HL-60 (cell line): ENCODE measurements around the gene PRKCE.
"Not testable (repeated sequence)": the region's sequence is repeated elsewhere in the genome, so short reads cannot be mapped to it uniquely, and the experiment has no call there.

Experiments used
- DNase-seq, 2 experiments: peaks; one replicate each; pipeline ENCODE4 v3.0.0-alpha.2; 2010 to 2020; ENCODE audit warnings: low read depth in 1 of 2, low spot score in 1 of 2
- H3K27ac ChIP-seq: fragments of 250-450 bp; sonication (Bioruptor Pico); replicated peaks from 2 replicates; pipeline ENCODE4 v1.5.1; 2020; ENCODE audit warnings: mild to moderate bottlenecking, moderate library complexity
- H3K27me3 ChIP-seq: fragments of 250-450 bp; sonication (Bioruptor Pico); 2 replicates; pipeline ENCODE4 v1.5.1; 2021; ENCODE audit warnings: mild to moderate bottlenecking, moderate library complexity; ENCODE audit not compliant: insufficient read depth, poor library complexity, severe bottlenecking
- H3K4me3 ChIP-seq: replicated peaks from 2 replicates; pipeline ENCODE4 v1.5.1; 2011; ENCODE audit warnings: mild to moderate bottlenecking, control low read depth, low read length; ENCODE audit not compliant: insufficient read depth
- GABPA ChIP-seq: IDR thresholded peaks from 2 replicates; pipeline ENCODE4 v1.6.1; 2012; ENCODE audit warnings: low read depth
- POLR2AphosphoS5 ChIP-seq: IDR thresholded peaks from 2 replicates; pipeline ENCODE4 v1.6.1; 2012; ENCODE audit warnings: low read depth
- SPI1 ChIP-seq: IDR thresholded peaks from 2 replicates; pipeline ENCODE4 v1.6.1; 2012; ENCODE audit warnings: low read depth, mild to moderate bottlenecking, borderline replicate concordance
- TF ChIP-seq, protein P1 (sequence below): IDR thresholded peaks from one replicate; pipeline ENCODE4 v1.5.1; 2011; ENCODE audit warnings: low read length, control low read depth, inconsistent platforms; ENCODE audit not compliant: insufficient read depth
- TF ChIP-seq, protein P2 (sequence below): IDR thresholded peaks from 2 replicates; pipeline ENCODE4 v1.6.1; 2012; ENCODE audit warnings: low read depth; ENCODE audit not compliant: insufficient replicate concordance

PRKCE gene

GRCh38 chr2:45855374-45855773 is 203.9 kb downstream of the PRKCE start:
- Histone ChIP-seq H3K4me3 (no peak overlapping the region), H3K27ac (no peak overlapping the region), H3K27me3 (no peaks in the 10 kb centered on the region)
- no peak for TF ChIP-seq GABPA
- TF ChIP-seq POLR2AphosphoS5: no peak
- no peak for DNase-seq

GRCh38 chr2:45856391-45857274 is 205.2 kb downstream of the PRKCE start:
- H3K27me3 ChIP-seq: no peaks in the 10 kb centered on the region
- no peak overlapping the region for H3K4me3 ChIP-seq
- no peak overlapping the region for H3K27ac ChIP-seq
- no peak for TF ChIP-seq POLR2AphosphoS5
- TF ChIP-seq, protein P1, sequence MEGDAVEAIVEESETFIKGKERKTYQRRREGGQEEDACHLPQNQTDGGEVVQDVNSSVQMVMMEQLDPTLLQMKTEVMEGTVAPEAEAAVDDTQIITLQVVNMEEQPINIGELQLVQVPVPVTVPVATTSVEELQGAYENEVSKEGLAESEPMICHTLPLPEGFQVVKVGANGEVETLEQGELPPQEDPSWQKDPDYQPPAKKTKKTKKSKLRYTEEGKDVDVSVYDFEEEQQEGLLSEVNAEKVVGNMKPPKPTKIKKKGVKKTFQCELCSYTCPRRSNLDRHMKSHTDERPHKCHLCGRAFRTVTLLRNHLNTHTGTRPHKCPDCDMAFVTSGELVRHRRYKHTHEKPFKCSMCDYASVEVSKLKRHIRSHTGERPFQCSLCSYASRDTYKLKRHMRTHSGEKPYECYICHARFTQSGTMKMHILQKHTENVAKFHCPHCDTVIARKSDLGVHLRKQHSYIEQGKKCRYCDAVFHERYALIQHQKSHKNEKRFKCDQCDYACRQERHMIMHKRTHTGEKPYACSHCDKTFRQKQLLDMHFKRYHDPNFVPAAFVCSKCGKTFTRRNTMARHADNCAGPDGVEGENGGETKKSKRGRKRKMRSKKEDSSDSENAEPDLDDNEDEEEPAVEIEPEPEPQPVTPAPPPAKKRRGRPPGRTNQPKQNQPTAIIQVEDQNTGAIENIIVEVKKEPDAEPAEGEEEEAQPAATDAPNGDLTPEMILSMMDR: no peak
- TF ChIP-seq, protein P2, sequence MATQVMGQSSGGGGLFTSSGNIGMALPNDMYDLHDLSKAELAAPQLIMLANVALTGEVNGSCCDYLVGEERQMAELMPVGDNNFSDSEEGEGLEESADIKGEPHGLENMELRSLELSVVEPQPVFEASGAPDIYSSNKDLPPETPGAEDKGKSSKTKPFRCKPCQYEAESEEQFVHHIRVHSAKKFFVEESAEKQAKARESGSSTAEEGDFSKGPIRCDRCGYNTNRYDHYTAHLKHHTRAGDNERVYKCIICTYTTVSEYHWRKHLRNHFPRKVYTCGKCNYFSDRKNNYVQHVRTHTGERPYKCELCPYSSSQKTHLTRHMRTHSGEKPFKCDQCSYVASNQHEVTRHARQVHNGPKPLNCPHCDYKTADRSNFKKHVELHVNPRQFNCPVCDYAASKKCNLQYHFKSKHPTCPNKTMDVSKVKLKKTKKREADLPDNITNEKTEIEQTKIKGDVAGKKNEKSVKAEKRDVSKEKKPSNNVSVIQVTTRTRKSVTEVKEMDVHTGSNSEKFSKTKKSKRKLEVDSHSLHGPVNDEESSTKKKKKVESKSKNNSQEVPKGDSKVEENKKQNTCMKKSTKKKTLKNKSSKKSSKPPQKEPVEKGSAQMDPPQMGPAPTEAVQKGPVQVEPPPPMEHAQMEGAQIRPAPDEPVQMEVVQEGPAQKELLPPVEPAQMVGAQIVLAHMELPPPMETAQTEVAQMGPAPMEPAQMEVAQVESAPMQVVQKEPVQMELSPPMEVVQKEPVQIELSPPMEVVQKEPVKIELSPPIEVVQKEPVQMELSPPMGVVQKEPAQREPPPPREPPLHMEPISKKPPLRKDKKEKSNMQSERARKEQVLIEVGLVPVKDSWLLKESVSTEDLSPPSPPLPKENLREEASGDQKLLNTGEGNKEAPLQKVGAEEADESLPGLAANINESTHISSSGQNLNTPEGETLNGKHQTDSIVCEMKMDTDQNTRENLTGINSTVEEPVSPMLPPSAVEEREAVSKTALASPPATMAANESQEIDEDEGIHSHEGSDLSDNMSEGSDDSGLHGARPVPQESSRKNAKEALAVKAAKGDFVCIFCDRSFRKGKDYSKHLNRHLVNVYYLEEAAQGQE: no peak
- no peak for TF ChIP-seq GABPA
- DNase-seq: no peak

GRCh38 chr2:45857275-45857609 is 205.8 kb downstream of the PRKCE start:
- H3K4me3 ChIP-seq: no peak overlapping the region
- TF ChIP-seq POLR2AphosphoS5: no peak
- TF ChIP-seq, protein P1: no peak
- TF ChIP-seq SPI1: no peak
- TF ChIP-seq, protein P2: no peak
- no peak for TF ChIP-seq GABPA
- H3K27me3 ChIP-seq: no peaks in the 10 kb centered on the region
- H3K27ac ChIP-seq: no peak overlapping the region
- DNase-seq: no peak

GRCh38 chr2:45857867-45858520 is 206.5 kb downstream of the PRKCE start:
- no peak for TF ChIP-seq SPI1
- TF ChIP-seq, protein P2: no peak
- no peak for TF ChIP-seq GABPA
- TF ChIP-seq POLR2AphosphoS5: no peak
- TF ChIP-seq, protein P1: no peak
- DNase-seq: no peak
- Histone ChIP-seq H3K27ac (no peak overlapping the region), H3K4me3 (no peak overlapping the region), H3K27me3 (no peaks in the 10 kb centered on the region)

GRCh38 chr2:45858872-45859271 is 207.4 kb downstream of the PRKCE start:
- H3K27ac ChIP-seq, H3K4me3 ChIP-seq, DNase-seq, H3K27me3 ChIP-seq: not testable (repeated sequence)
